ENCODE data around the gene ZBTB42. TPM values are rescaled to one million over a fixed set of nuclear protein-coding genes. Genes with fewer than 3 reads are reported as not detected.

The ZBTB42 gene
- total RNA-seq, 1 donor, result 2.9 TPM

DNA sequence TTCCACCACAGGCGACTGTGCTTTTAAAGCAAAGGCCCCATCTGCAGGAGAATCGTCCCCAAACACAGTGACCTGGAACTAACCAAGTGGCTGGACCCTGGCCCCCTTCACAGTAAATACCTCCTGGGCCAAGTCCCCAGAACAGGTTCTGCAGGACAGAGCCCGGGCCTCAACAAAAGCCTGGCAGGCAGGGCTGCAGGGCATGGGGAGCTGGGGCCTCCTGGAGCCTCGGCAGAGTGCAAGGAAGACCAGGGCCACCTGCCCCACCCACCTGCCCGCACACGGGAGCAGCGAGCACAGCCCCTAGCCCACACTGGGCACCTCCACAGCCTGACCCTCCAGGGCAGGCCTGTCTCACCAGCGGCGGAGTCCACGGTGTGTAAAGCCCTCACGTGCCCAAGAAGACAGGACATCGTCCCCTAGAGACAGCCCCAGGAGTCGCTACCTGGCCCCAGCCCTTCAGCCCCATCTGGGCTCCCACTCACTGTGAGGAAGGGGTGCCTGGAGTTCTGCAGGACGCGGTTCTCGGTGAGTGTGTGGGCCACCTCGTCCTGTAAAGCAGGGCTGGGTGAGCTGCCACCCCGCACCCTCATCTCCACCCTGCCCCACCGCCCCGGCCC lies 26.3 kb upstream of the ZBTB42 start:
- peak; percentile 49 for DNase-seq (ENCODE audit: insufficient read length, low spot score, missing footprints)
- Histone ChIP-seq H3K36me3 (ENCODE audit: insufficient read depth, low read length) (peaks cover 33% of the 10 kb centered on the region), H3K4me2 (ENCODE audit: insufficient read depth, low read length) (no peak overlapping the region), H3K4me1 (ENCODE audit: insufficient read depth, low read length) (no peaks in the 10 kb centered on the region), H4K20me1 (ENCODE audit: insufficient read depth, low read length) (peaks cover 38% of the 10 kb centered on the region), H3K79me2 (ENCODE audit: insufficient read depth, low read length) (no peaks in the 10 kb centered on the region), H3K4me3 (ENCODE audit: insufficient read depth, low read length) (no peak overlapping the region), H3K9me3 (ENCODE audit: low read depth, low read length) (no peaks in the 10 kb centered on the region), H3K27me3 (ENCODE audit: insufficient read depth, low read length) (no peaks in the 10 kb centered on the region), H3K27ac (ENCODE audit: low read depth, low read length) (no peak overlapping the region), H2AFZ (ENCODE audit: low read length) (no peak overlapping the region)
- TF ChIP-seq CTCF (IDR thresholded peaks at IDR 0.05; ENCODE audit: extremely low read depth, low read depth, low read length), result no peak

GRCh38 chr14:104775073-104775489 lies 25.8 kb upstream of the ZBTB42 start:
- Histone ChIP-seq H4K20me1 (ENCODE audit: insufficient read depth, low read length) (peaks cover 43% of the 10 kb centered on the region), H3K27me3 (ENCODE audit: insufficient read depth, low read length) (no peaks in the 10 kb centered on the region), H3K4me1 (ENCODE audit: insufficient read depth, low read length) (no peaks in the 10 kb centered on the region), H3K4me3 (ENCODE audit: insufficient read depth, low read length) (no peak overlapping the region), H3K79me2 (ENCODE audit: insufficient read depth, low read length) (peaks cover under 1% of the 10 kb centered on the region), H2AFZ (ENCODE audit: low read length) (no peak overlapping the region), H3K36me3 (ENCODE audit: insufficient read depth, low read length) (peaks cover 37% of the 10 kb centered on the region), H3K9me3 (ENCODE audit: low read depth, low read length) (no peaks in the 10 kb centered on the region), H3K4me2 (ENCODE audit: insufficient read depth, low read length) (no peak overlapping the region), H3K27ac (ENCODE audit: low read depth, low read length) (no peak overlapping the region)
- TF ChIP-seq CTCF (IDR thresholded peaks at IDR 0.05; ENCODE audit: extremely low read depth, low read depth, low read length), result no peak
- DNase-seq (ENCODE audit: insufficient read length, low spot score, missing footprints), result peak; percentile 83

DNA sequence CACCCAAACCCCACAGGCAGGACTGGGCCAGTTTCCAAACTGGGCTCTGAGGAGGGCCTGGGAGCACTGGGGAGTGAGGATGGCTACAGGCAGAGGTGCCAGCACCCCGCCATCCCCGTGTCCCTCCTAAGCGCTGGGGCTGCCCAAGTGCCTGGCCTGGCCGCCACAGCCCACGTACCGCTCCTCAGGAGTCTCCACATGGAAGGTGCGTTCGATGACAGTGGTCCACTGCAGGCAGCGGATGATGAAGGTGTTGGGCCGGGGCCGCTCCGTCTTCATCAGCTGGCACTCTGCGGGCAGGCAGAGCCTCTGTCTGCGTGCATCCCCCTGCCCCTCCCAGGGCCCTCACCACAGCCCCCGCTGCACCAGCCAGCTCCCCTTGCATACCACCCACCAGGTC lies 24.4 kb upstream of the ZBTB42 start:
- Histone ChIP-seq H2AFZ (ENCODE audit: low read length) (no peak overlapping the region), H3K4me2 (ENCODE audit: insufficient read depth, low read length) (no peak overlapping the region), H3K36me3 (ENCODE audit: insufficient read depth, low read length) (peaks cover 27% of the 10 kb centered on the region), H3K27ac (ENCODE audit: low read depth, low read length) (no peak overlapping the region), H3K9me3 (ENCODE audit: low read depth, low read length) (no peaks in the 10 kb centered on the region), H3K79me2 (ENCODE audit: insufficient read depth, low read length) (peaks cover 3% of the 10 kb centered on the region), H4K20me1 (ENCODE audit: insufficient read depth, low read length) (peaks cover 38% of the 10 kb centered on the region), H3K4me3 (ENCODE audit: insufficient read depth, low read length) (no peak overlapping the region), H3K4me1 (ENCODE audit: insufficient read depth, low read length) (no peaks in the 10 kb centered on the region), H3K27me3 (ENCODE audit: insufficient read depth, low read length) (no peaks in the 10 kb centered on the region)
- TF ChIP-seq CTCF (IDR thresholded peaks at IDR 0.05; ENCODE audit: extremely low read depth, low read depth, low read length), result no peak
- peak; percentile 58 for DNase-seq (ENCODE audit: insufficient read length, low spot score, missing footprints)

GRCh38 chr14:104776961-104777807 lies 23.7 kb upstream of the ZBTB42 start:
- H3K27me3 ChIP-seq (ENCODE audit: insufficient read depth, low read length), result no peaks in the 10 kb centered on the region
- H3K79me2 ChIP-seq (ENCODE audit: insufficient read depth, low read length), result peaks cover 6% of the 10 kb centered on the region
- H2AFZ ChIP-seq (ENCODE audit: low read length), result no peak overlapping the region
- TF ChIP-seq CTCF (IDR thresholded peaks at IDR 0.05; ENCODE audit: extremely low read depth, low read depth, low read length), result no peak
- no peak overlapping the region for H3K4me2 ChIP-seq (ENCODE audit: insufficient read depth, low read length)
- no peak overlapping the region for H3K4me3 ChIP-seq (ENCODE audit: insufficient read depth, low read length)
- H3K36me3 ChIP-seq (ENCODE audit: insufficient read depth, low read length), result peaks cover 20% of the 10 kb centered on the region
- no peak overlapping the region for H3K27ac ChIP-seq (ENCODE audit: low read depth, low read length)
- H4K20me1 ChIP-seq (ENCODE audit: insufficient read depth, low read length), result peaks cover 38% of the 10 kb centered on the region
- H3K4me1 ChIP-seq (ENCODE audit: insufficient read depth, low read length), result no peaks in the 10 kb centered on the region
- H3K9me3 ChIP-seq (ENCODE audit: low read depth, low read length), result no peaks in the 10 kb centered on the region
- peak; percentile 89 for DNase-seq (ENCODE audit: insufficient read length, low spot score, missing footprints)

Measured in osteoblast (primary cell).